ENCODE results near the gene TMEM125.

- TF ChIP-seq CTCF (IDR thresholded peaks at IDR 0.05 in 2 of 3, conservative IDR thresholded peaks at IDR 0.05 in 1 of 3; ENCODE audit: insufficient read depth in 2 of 3, low read depth in 1 of 3, low read length in 3 of 3) (no peak), FOXK1 (CRISPR knock-in tag; IDR thresholded peaks at IDR 0.05; ENCODE audit: borderline replicate concordance) (no peak), DDX20 (tag; IDR thresholded peaks at IDR 0.05; ENCODE audit: low read depth) (no peak), STAT6 (CRISPR knock-in tag; IDR thresholded peaks at IDR 0.05) (no peak), JUNB (CRISPR knock-in tag; conservative IDR thresholded peaks at IDR 0.05) (no peak), PCBP2 (IDR thresholded peaks at IDR 0.05; ENCODE audit: low read depth, low read length, poor library complexity, severe bottlenecking) (no peak), FOSL1 (tag; conservative IDR thresholded peaks at IDR 0.05) (no peak)
These were observed 6.2 kb downstream of the TMEM125 start for GRCh38 chr1:43275826-43276620.
